NCI-H2196 treated with DMSO at 0.1 percent for 48 hours (cell line): ENCODE results near the gene CNTNAP1.
A peak's percentile ranks its signal among the peaks of the same experiment; 100 is the strongest.

Experiments
- DNase-seq: peaks from one replicate; lab custom pipeline; 2025; ENCODE audit not compliant: unreplicated experiment; lab: John Stamatoyannopoulos, UW

Gene CNTNAP1

GRCh38 chr17:42670789-42671657, 11.3 kb upstream of the CNTNAP1 start:
- DNase-seq = no peak

- no peak for DNase-seq
These were observed 10.3 kb upstream of the CNTNAP1 start for GRCh38 chr17:42672038-42672437.

- no peak for DNase-seq
These were observed 9.0 kb upstream of the CNTNAP1 start for GRCh38 chr17:42673266-42673884.

- DNase-seq = no peak
These were observed 8.2 kb upstream of the CNTNAP1 start for GRCh38 chr17:42673885-42674754.

GRCh38 chr17:42674755-42675347, 7.5 kb upstream of the CNTNAP1 start:
- DNase-seq = no peak

- peak; percentile 9 for DNase-seq
These were observed 6.9 kb upstream of the CNTNAP1 start for GRCh38 chr17:42675348-42675964.

- DNase-seq = no peak
These were observed 6.3 kb upstream of the CNTNAP1 start for GRCh38 chr17:42675965-42676423.

GRCh38 chr17:42676424-42677011, 5.8 kb upstream of the CNTNAP1 start, which contains the start of gene PLEKHH3:
PLEKHH3 (minus strand) TSS chr17:42676994; CDS start chr17:42676563, 431 bp downstream.
- DNase-seq = no peak

- peak; percentile 87 for DNase-seq
These were observed 5.1 kb upstream of the CNTNAP1 start for GRCh38 chr17:42677012-42677857.

- DNase-seq = peak; percentile 48
These were observed 4.2 kb upstream of the CNTNAP1 start for GRCh38 chr17:42677921-42678781.

GRCh38 chr17:42678951-42679491, 3.3 kb upstream of the CNTNAP1 start:
- DNase-seq = peak; percentile 2

- DNase-seq = no peak
These were observed 2.6 kb upstream of the CNTNAP1 start for GRCh38 chr17:42679492-42680330.

- DNase-seq = no peak
These were observed 2.0 kb upstream of the CNTNAP1 start for GRCh38 chr17:42680331-42680808.

- DNase-seq = no peak
These were observed 532 bp downstream of the CNTNAP1 start for GRCh38 chr17:42682722-42683403.

GRCh38 chr17:42683407-42684034, 1.2 kb downstream of the CNTNAP1 start:
- no peak for DNase-seq
